Fibroblast of the aortic adventitia (primary cell): ENCODE data around the gene MTF2. TPM values are rescaled to one million over a fixed set of nuclear protein-coding genes. Genes with fewer than 3 reads are reported as not detected.

Experiments used
- DNase-seq: peaks from one replicate; pipeline ENCODE4 v3.0.0-alpha.2; 2010; ENCODE audit warnings: low read depth
- H3K4me3 ChIP-seq: 2 replicates; pipeline ENCODE4 v1.5.1; 2011; ENCODE audit warnings: low read depth, mild to moderate bottlenecking, control low read depth, low read length, moderate library complexity
- CTCF ChIP-seq: IDR thresholded peaks from 2 replicates; pipeline ENCODE4 v1.5.1; 2011; ENCODE audit warnings: mild to moderate bottlenecking, low read length, control low read depth, inconsistent platforms; ENCODE audit not compliant: insufficient read depth
- total RNA-seq: library from RNA; depleted of rRNA; stranded (reverse); fragments of >200 nt; gene quantifications from 2 replicates; pipeline ENCODE4 v1.2.3, GENCODE V29; 2012; ENCODE audit warnings: low replicate concordance

The MTF2 gene
- total RNA-seq, 1 donor, result 14.0 TPM

GRCh38 chr1:93056649-93057048 is 22.4 kb upstream of the MTF2 start:
- TF ChIP-seq CTCF, result no peak
- DNase-seq, result no peak
- no peak overlapping the region for H3K4me3 ChIP-seq

GRCh38 chr1:93061895-93062792 is 16.9 kb upstream of the MTF2 start:
- DNase-seq, result peak; percentile 45
- peak; percentile 53 for TF ChIP-seq CTCF
- no peak overlapping the region for H3K4me3 ChIP-seq

- no peak overlapping the region for H3K4me3 ChIP-seq
- no peak for TF ChIP-seq CTCF
- DNase-seq, result no peak
Measured at GRCh38 chr1:93076268-93076667, 2.8 kb upstream of the MTF2 start.

- DNase-seq, result no peak
- no peak for TF ChIP-seq CTCF
- peak overlapping the region; percentile 78 for H3K4me3 ChIP-seq
Measured at GRCh38 chr1:93078203-93078602, 880 bp upstream of the MTF2 start.

GRCh38 chr1:93078638-93078985 is 471 bp upstream of the MTF2 start:
- TF ChIP-seq CTCF, result no peak
- peak overlapping the region; percentile 78 for H3K4me3 ChIP-seq
- DNase-seq, result no peak

GRCh38 chr1:93079685-93080141 is 630 bp downstream of the MTF2 start:
- no peak for TF ChIP-seq CTCF
- DNase-seq, result peak; percentile 3
- H3K4me3 ChIP-seq, result peak overlapping the region; percentile 78
